IMR-90 (cell line): ENCODE data around the gene LPO. TPM values are rescaled to one million over a fixed set of nuclear protein-coding genes. Genes with fewer than 3 reads are reported as not detected.

Experiments used
- ATAC-seq: fragments of 200-7000 bp; cut with Tn5 transposase; 2 replicates; pipeline ENCODE4 v1.9.1; 2020; ENCODE audit warnings: low read depth, mild to moderate bottlenecking, moderate library complexity
- BruUV-seq: library from RNA; stranded (reverse); fragments of 400-500 nt; replicated peaks from 2 replicates; lab custom pipeline; 2021; lab: Mats Ljungman, UMichigan
- CTCF ChIA-PET: fragments of 300-600 bp; formaldehyde crosslinking; extraction: SDS; loops from one replicate; lab custom pipeline; 2021; ENCODE audit warnings: antibody characterized with exemption; lab: Yijun Ruan, JAX
- POLR2A ChIA-PET: fragments of 300-600 bp; sonication (Branson Sonifier 250); formaldehyde crosslinking; loops from one replicate; lab custom pipeline; 2022; ENCODE audit warnings: antibody characterized with exemption; ENCODE audit not compliant: unreplicated experiment; lab: Charles Lee
- DNase-seq: peaks from one replicate; pipeline ENCODE4 v3.0.0; 2013
- H2AFZ ChIP-seq: replicated peaks from 2 replicates; pipeline ENCODE3; 2013; ENCODE audit warnings: low read length, mild to moderate bottlenecking; ENCODE audit not compliant: poor library complexity
- H2AK5ac ChIP-seq: 2 replicates; pipeline ENCODE4 v1.6.1; 2013; ENCODE audit warnings: low read depth, low read length, inconsistent platforms
- H2AK9ac ChIP-seq: replicated peaks from 2 replicates; pipeline ENCODE3; 2013; ENCODE audit warnings: mild to moderate bottlenecking, low read depth, low read length, moderate library complexity; ENCODE audit not compliant: poor library complexity
- H2BK120ac ChIP-seq: 2 replicates; pipeline ENCODE4 v1.6.1; 2013; ENCODE audit warnings: low read depth, low read length, inconsistent platforms
- H2BK15ac ChIP-seq: 3 replicates; pipeline ENCODE4 v1.6.1; 2013; ENCODE audit warnings: low read depth, low read length, inconsistent platforms
- H2BK20ac ChIP-seq: 2 replicates; pipeline ENCODE4 v1.6.1; 2013; ENCODE audit warnings: low read depth, mild to moderate bottlenecking, inconsistent platforms, low read length, moderate library complexity
- H2BK5ac ChIP-seq: 2 replicates; pipeline ENCODE4 v1.6.1; 2013; ENCODE audit warnings: mild to moderate bottlenecking, low read depth, low read length, inconsistent platforms; ENCODE audit not compliant: poor library complexity, severe bottlenecking
- H3K14ac ChIP-seq: replicated peaks from 2 replicates; pipeline ENCODE4 v1.6.1; 2013; ENCODE audit warnings: low read depth, low read length, inconsistent platforms
- H3K18ac ChIP-seq: 2 replicates; pipeline ENCODE4 v1.6.1; 2013; ENCODE audit warnings: low read depth, low read length, control low read depth
- H3K23ac ChIP-seq: 2 replicates; pipeline ENCODE4 v1.6.1; 2013; ENCODE audit warnings: low read depth, low read length, inconsistent platforms
- H3K27ac ChIP-seq: 2 replicates; pipeline ENCODE4 v1.5.1; 2013; ENCODE audit warnings: mild to moderate bottlenecking, control low read depth, low read length; ENCODE audit not compliant: insufficient read depth
- H3K27me3 ChIP-seq: 2 replicates; pipeline ENCODE4 v1.6.1; 2013; ENCODE audit warnings: low read length; ENCODE audit not compliant: control insufficient read depth, insufficient read depth
- H3K36me3 ChIP-seq: 2 replicates; pipeline ENCODE4 v1.6.1; 2013; ENCODE audit warnings: low read length, mixed read lengths; ENCODE audit not compliant: control insufficient read depth, insufficient read depth
- H3K4ac ChIP-seq: 2 replicates; pipeline ENCODE4 v1.6.1; 2013; ENCODE audit warnings: low read depth, low read length, inconsistent platforms
- H3K4me1 ChIP-seq: 2 replicates; pipeline ENCODE4 v1.6.1; 2013; ENCODE audit warnings: low read length, mixed read lengths; ENCODE audit not compliant: control insufficient read depth, insufficient read depth
- H3K4me2 ChIP-seq: 2 replicates; pipeline ENCODE4 v1.6.1; 2013; ENCODE audit warnings: low read depth, mild to moderate bottlenecking, control low read depth, low read length, moderate library complexity
- H3K4me3 ChIP-seq: 2 replicates; pipeline ENCODE4 v1.5.1; 2013; ENCODE audit warnings: low read depth, mild to moderate bottlenecking, control low read depth, low read length, moderate library complexity; ENCODE audit not compliant: insufficient read depth
- H3K56ac ChIP-seq: 2 replicates; pipeline ENCODE4 v1.6.1; 2013; ENCODE audit warnings: low read length, inconsistent platforms; ENCODE audit not compliant: insufficient read depth; ENCODE audit errors: extremely low read depth
- H3K79me1 ChIP-seq, 2 experiments: 2 replicates each; pipeline ENCODE4 v1.6.1; 2013; ENCODE audit warnings: low read length in 2 of 2, inconsistent platforms in 1 of 2, low read depth in 1 of 2
- H3K9ac ChIP-seq: 2 replicates; pipeline ENCODE4 v1.6.1; 2013; ENCODE audit warnings: low read depth, low read length, control low read depth
- H3K9me1 ChIP-seq: 2 replicates; pipeline ENCODE4 v1.6.1; 2013; ENCODE audit warnings: low read length, inconsistent platforms; ENCODE audit not compliant: insufficient read depth
- H3K9me3 ChIP-seq: 2 replicates; pipeline ENCODE4 v1.6.1; 2013; ENCODE audit warnings: low read length; ENCODE audit not compliant: control insufficient read depth, insufficient read depth
- H4K20me1 ChIP-seq: 2 replicates; pipeline ENCODE4 v1.6.1; 2013; ENCODE audit warnings: low read length, inconsistent platforms; ENCODE audit not compliant: insufficient read depth
- H4K5ac ChIP-seq: 2 replicates; pipeline ENCODE4 v1.6.1; 2013; ENCODE audit warnings: mild to moderate bottlenecking, low read depth, low read length, control low read depth
- H4K8ac ChIP-seq, 2 experiments: 2 replicates each; pipeline ENCODE4 v1.6.1; 2013; ENCODE audit warnings: low read depth in 2 of 2, low read length in 2 of 2, control low read depth in 1 of 2, inconsistent platforms in 1 of 2
- H4K91ac ChIP-seq: 2 replicates; pipeline ENCODE4 v1.6.1; 2013; ENCODE audit warnings: low read depth, low read length, inconsistent platforms; ENCODE audit not compliant: insufficient read depth
- BHLHE40 ChIP-seq: fragments of 150-350 bp; IDR thresholded peaks from 2 replicates; pipeline ENCODE4 v1.6.1; 2016; ENCODE audit warnings: mild to moderate bottlenecking, low read depth, low read length
- FOS ChIP-seq: fragments of 150-350 bp; IDR thresholded peaks from 2 replicates; pipeline ENCODE4 v1.6.1; 2016; ENCODE audit warnings: low read depth, low read length
- MXI1 ChIP-seq: IDR thresholded peaks from 2 replicates; pipeline ENCODE4 v1.6.1; 2012; ENCODE audit warnings: low read depth, mild to moderate bottlenecking, low read length, moderate library complexity, borderline replicate concordance
- WGBS, 2 experiments: methylation state at CpG; one replicate each; pipeline versions ENCODE4 v1.1.5 to v1.1.7; 2013; ENCODE audit warnings: missing lambda C conversion rate in 2 of 2; ENCODE audit not compliant: insufficient read length in 1 of 2; ENCODE audit errors: extremely low coverage in 2 of 2; 5-methylcytosine and 5-hydroxymethylcytosine counted together
- dilution Hi-C: fragments of 300-500 bp; cut with HindIII; formaldehyde crosslinking; loops from one replicate; pipeline ENCODE4 v1.14.3; 2018; ENCODE audit warnings: low sequenced_read_pairs; ENCODE audit not compliant: unreplicated experiment
- in situ Hi-C: fragments of 300-500 bp; cut with MboI; formaldehyde crosslinking; loops from 3 replicates; pipeline ENCODE4 v1.14.3; 2019; ENCODE audit warnings: low sequenced_read_pairs, inconsistent platforms, mixed read lengths
- intact Hi-C: fragments of 100-400 bp; cut with micrococcal nuclease; formaldehyde crosslinking; loops from 2 replicates; pipeline ENCODE4 v1.10.0; 2022
- polyA plus RNA-seq, 3 experiments: library from polyadenylated mRNA; depleted of rRNA; stranded (reverse); fragments of >200 nt; gene quantifications; 2 replicates each; pipeline ENCODE4 v1.2.3, GENCODE V29; 2012; ENCODE audit warnings: low replicate concordance in 1 of 3
- total RNA-seq: library from RNA; depleted of rRNA; stranded (reverse); fragments of >200 nt; gene quantifications from 2 replicates; pipeline ENCODE4 v1.2.3, GENCODE V29; 2012

Gene LPO
- total and polyA plus RNA-seq, 2 of the 4 experiments (the other 2 are of a cell fraction), result not detected

DNA sequence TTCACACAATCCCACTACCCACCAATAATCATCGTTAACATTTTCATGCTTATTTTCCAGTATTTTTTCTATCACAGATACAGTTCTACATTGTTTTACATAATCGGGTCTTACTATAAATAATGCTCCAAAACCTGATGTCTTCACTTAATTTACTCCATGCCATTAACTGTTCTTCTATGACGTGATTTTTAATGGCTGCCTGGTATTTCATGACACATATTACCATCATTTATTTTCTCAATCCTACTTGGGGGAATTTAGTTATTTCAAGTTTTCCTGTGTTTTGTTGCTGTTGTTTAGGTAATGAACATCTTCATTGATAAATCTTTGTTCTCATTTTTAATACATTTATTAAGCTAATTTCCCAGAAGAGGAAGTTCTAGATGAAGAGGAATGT is 14.7 kb downstream of the LPO start:
- H3K9me3 ChIP-seq, result no peaks in the 10 kb centered on the region
- H3K18ac ChIP-seq, result no peak overlapping the region
- no peak overlapping the region for H4K5ac ChIP-seq
- H3K23ac ChIP-seq, result no peak overlapping the region
- H3K14ac ChIP-seq, result no peak overlapping the region
- H3K4me2 ChIP-seq, result no peak overlapping the region
- intact Hi-C loops (no loop called here), dilution Hi-C loops (no loop called here), in situ Hi-C loops (no loop called here)
- no peak for TF ChIP-seq BHLHE40
- no peak for TF ChIP-seq FOS
- no peak for TF ChIP-seq MXI1
- H3K9ac ChIP-seq, result no peak overlapping the region
- 100% methylated on average over 1 of the region's 3 CpGs; no CpG with 5 or more reads in 1 of the 2 experiments for WGBS, 2 experiments
- no peak overlapping the region for H3K56ac ChIP-seq
- H3K4me1 ChIP-seq, result no peaks in the 10 kb centered on the region
- H4K8ac ChIP-seq, result no peak overlapping the region
- no peak overlapping the region for H3K27ac ChIP-seq
- H2AK9ac ChIP-seq, result no peak overlapping the region
- H3K27me3 ChIP-seq, result peaks cover 33% of the 10 kb centered on the region
- H4K20me1 ChIP-seq, result no peaks in the 10 kb centered on the region
- no TSS peak for BruUV-seq
- no peak overlapping the region for H2AFZ ChIP-seq
- ChIA-PET POLR2A (no interaction called here), CTCF (no interaction called here)
- H2BK20ac ChIP-seq, result no peak overlapping the region
- no peak overlapping the region for H4K91ac ChIP-seq
- no peak overlapping the region for H3K4me3 ChIP-seq
- DNase-seq, result no peak
- H3K4ac ChIP-seq, result no peak overlapping the region
- no peak overlapping the region for H2AK5ac ChIP-seq
- H3K79me1 ChIP-seq, result no peaks in the 10 kb centered on the region
- H2BK5ac ChIP-seq, result no peak overlapping the region
- H3K36me3 ChIP-seq, result no peaks in the 10 kb centered on the region
- no peak overlapping the region for H2BK15ac ChIP-seq
- H3K9me1 ChIP-seq, result no peaks in the 10 kb centered on the region
- no peak for ATAC-seq
- H2BK120ac ChIP-seq, result no peak overlapping the region
